Pancreas (tissue), 10 donors: Measurements from ENCODE around the gene TOX2. TPM values are rescaled to one million over a fixed set of nuclear protein-coding genes. Genes with fewer than 3 reads are reported as not detected.

ENCODE experiments used
- ATAC-seq, 4 donors: fragments of 200-7000 bp; cut with Tn5 transposase; one replicate each; pipeline versions ENCODE4 v1.8.0 to v1.9.1; 2020; ENCODE audit warnings: mild to moderate bottlenecking in 4 of 4, moderate library complexity in 4 of 4
- DNase-seq, 6 donors: peaks; one replicate each; pipeline ENCODE4 v3.0.0-alpha.2; 2020
- FAIRE-seq: peaks from 2 replicates; lab custom pipeline; 2012; peaks lifted over from hg19 to GRCh38; lab: Jason Lieb, UNC
- H3K27ac ChIP-seq, 4 donors: fragments of 200-600 bp; sonication (generic); 1 replicate in 3 of 4; 2 replicates in 1 of 4; pipeline versions ENCODE4 v1.5.0 to v1.8.0; 2020
- H3K27me3 ChIP-seq, 4 donors: fragments of 200-600 bp; one replicate each; pipeline ENCODE4 v1.8.0; 2021
- H3K36me3 ChIP-seq, 3 donors: fragments of 200-600 bp; sonication (generic) in 1 of 3; one replicate each; pipeline versions ENCODE4 v1.5.0 to v1.8.0; 2020 to 2021
- H3K4me1 ChIP-seq, 3 donors: fragments of 200-600 bp; one replicate each; pipeline ENCODE4 v1.8.0; 2021
- H3K4me3 ChIP-seq, 4 donors: fragments of 200-600 bp; sonication (generic) in 2 of 4; one replicate each; pipeline versions ENCODE4 v1.5.0 to v1.8.0; 2020 to 2021
- H3K9me3 ChIP-seq, 4 donors: fragments of 200-600 bp; one replicate each; pipeline ENCODE4 v1.8.0; 2021
- WGBS, 2 donors: extraction: QIAGEN DNeasy Blood & Tissue Kit; methylation state at CpG; one replicate each; pipeline ENCODE4 v1.1.7; 2013; 5-methylcytosine and 5-hydroxymethylcytosine counted together
- intact Hi-C, 3 donors: fragments of 100-400 bp; cut with DNase I; formaldehyde crosslinking; loops; one replicate each; pipeline versions ENCODE4 v1.11.1 to v1.14.2; 2022
- polyA plus RNA-seq, 2 donors: library from polyadenylated mRNA; stranded (reverse); fragments of 200-250 nt; gene quantifications; one replicate each; pipeline ENCODE4 v1.2.3, GENCODE V29; 2013
- total RNA-seq, 6 donors: library from RNA; stranded (reverse); fragmentation: NEBNext Ultra II Directional in 4 of 6; extraction: Animal tissue kit (Norgen Biotek cat#: 25700) in 4 of 6; gene quantifications; one replicate each; pipeline versions ENCODE4 v1.2.1 to v1.2.4, GENCODE V29; 2021 to 2023
- TF ChIP-seq, protein P1 (sequence below), 4 donors: fragments of 200-600 bp; sonication (generic) in 3 of 4; IDR thresholded peaks; one replicate each; pipeline versions ENCODE4 v1.5.0 to v1.8.0; 2021; ENCODE audit warnings: antibody characterized with exemption in 4 of 4
- donor health status: healthy with polysubstance abuse.
- donor health status: DM: no; HTN: no; CAD: no; lungs with moderate emphysema.
- donor health status: DM: no; HTN: no; CAD: no.
- donor health status: control.
- donor health status: control.
- donor health status: Bipolar disorder and iron deficiency.
- donor health status: DM: yes; HTN: yes; CAD: no.
- donor health status: DM: no; HTN: no; CAD: no.
- donor health status: DM: no; HTN: no; CAD: no.
- donor health status: DM: yes; HTN: yes; CAD: no.

The TOX2 gene
- total and polyA plus RNA-seq, 8 donors = 0.24 to 2.3 (median 0.90) TPM

DNA sequence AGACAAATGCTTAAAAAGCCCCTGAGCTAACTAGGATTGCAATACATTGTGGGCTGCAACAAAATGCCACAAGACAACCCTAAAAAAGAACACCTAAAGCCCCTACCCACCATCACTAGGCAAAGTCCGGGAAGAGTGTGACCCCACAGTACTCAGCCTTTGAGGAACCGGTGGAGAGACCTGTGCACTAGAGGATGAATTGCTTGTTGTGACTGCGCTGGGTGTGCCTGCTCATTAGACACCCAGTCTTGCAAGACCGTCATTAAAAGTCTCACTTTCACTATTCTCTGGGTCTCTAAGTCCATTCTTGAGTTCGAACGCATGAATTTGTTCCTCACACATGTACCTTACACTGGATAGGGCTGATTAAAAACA lies 183.6 kb downstream of the TOX2 start:
- ATAC-seq = no peak
- H3K27ac ChIP-seq = no peak overlapping the region
- H3K4me3 ChIP-seq = no peak overlapping the region
- H3K27me3 ChIP-seq = peaks cover 0 to 21% (median 2%) of the 10 kb centered on the region in 4 donors
- no peaks in the 10 kb centered on the region for H3K4me1 ChIP-seq
- H3K36me3 ChIP-seq = no peaks in the 10 kb centered on the region
- TF ChIP-seq, protein P1, sequence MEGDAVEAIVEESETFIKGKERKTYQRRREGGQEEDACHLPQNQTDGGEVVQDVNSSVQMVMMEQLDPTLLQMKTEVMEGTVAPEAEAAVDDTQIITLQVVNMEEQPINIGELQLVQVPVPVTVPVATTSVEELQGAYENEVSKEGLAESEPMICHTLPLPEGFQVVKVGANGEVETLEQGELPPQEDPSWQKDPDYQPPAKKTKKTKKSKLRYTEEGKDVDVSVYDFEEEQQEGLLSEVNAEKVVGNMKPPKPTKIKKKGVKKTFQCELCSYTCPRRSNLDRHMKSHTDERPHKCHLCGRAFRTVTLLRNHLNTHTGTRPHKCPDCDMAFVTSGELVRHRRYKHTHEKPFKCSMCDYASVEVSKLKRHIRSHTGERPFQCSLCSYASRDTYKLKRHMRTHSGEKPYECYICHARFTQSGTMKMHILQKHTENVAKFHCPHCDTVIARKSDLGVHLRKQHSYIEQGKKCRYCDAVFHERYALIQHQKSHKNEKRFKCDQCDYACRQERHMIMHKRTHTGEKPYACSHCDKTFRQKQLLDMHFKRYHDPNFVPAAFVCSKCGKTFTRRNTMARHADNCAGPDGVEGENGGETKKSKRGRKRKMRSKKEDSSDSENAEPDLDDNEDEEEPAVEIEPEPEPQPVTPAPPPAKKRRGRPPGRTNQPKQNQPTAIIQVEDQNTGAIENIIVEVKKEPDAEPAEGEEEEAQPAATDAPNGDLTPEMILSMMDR (IDR thresholded peaks at IDR 0.05) = no peak
- no peak for DNase-seq
- WGBS, 2 donors = 78 to 84% methylated on average over 6 of the region's 6 CpGs
- H3K9me3 ChIP-seq = peaks cover 0 to 3% (median 0%) of the 10 kb centered on the region in 4 donors
- no peak for FAIRE-seq
- intact Hi-C loops = no loop called here

DNA sequence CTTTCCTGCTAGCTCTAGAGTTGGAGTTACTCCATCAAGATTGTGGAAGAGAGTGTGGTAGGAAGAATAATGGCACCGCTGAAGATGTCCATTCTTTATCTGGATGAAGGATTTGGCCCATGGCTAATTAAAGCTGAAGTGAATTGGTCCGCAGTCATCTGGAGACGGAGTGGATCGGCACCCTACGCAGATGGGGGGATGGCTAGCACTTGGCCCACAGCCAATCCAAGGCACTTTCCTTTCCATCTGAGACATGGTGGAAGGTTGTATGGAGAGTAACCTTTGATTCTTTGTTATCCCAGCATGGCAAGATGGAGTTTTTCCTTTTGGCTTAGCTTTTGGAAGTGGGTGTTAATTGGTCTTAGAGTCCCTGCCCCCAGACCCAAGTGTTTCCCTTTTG lies 184.0 kb downstream of the TOX2 start:
- FAIRE-seq = no peak

DNA sequence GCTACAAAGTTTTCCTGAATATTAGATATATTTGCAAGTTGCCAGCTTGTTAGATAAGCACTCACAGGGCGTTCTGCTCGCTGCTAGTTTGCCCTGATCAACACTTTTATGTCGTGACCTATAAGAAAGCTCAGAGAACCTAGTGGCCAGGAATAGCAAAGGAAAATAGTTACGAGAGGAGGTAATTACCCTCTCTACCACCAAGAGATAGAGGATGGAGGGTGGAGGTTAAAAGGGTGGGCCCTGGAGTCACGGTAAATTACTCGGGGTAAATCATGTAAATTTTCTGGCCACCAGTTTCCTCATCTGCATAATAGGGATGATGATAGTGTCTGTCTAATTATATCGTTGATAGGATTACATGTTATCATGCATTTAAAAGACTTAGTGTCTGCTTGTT lies 185.2 kb downstream of the TOX2 start:
- FAIRE-seq (no peak), DNase-seq (no peak), ATAC-seq (no peak)
- Histone ChIP-seq H3K4me3 (no peak overlapping the region), H3K27ac (no peak overlapping the region), H3K27me3 (peaks cover 0 to 12% (median 0%) of the 10 kb centered on the region in 4 donors), H3K9me3 (peaks cover 0 to 3% (median 0%) of the 10 kb centered on the region in 4 donors), H3K36me3 (no peaks in the 10 kb centered on the region), H3K4me1 (no peaks in the 10 kb centered on the region)
- TF ChIP-seq, protein P1 (IDR thresholded peaks at IDR 0.05) = no peak
- intact Hi-C loops = no loop called here
- WGBS, 2 donors = 37 to 53% methylated on average over 7 of the region's 7 CpGs

More for the DNA sequence above, 184.0 kb downstream of the TOX2 start:
- 92 to 97% methylated on average over 5 of the region's 5 CpGs for WGBS, 2 donors
- Histone ChIP-seq H3K4me1 (no peaks in the 10 kb centered on the region), H3K27ac (no peak overlapping the region), H3K9me3 (peaks cover 0 to 3% (median 0%) of the 10 kb centered on the region in 4 donors), H3K36me3 (no peaks in the 10 kb centered on the region), H3K27me3 (peaks cover 0 to 17% (median 2%) of the 10 kb centered on the region in 4 donors), H3K4me3 (no peak overlapping the region)
- intact Hi-C loops = no loop called here
- ATAC-seq (no peak), DNase-seq (no peak)
- TF ChIP-seq, protein P1 (IDR thresholded peaks at IDR 0.05) = no peak

DNA sequence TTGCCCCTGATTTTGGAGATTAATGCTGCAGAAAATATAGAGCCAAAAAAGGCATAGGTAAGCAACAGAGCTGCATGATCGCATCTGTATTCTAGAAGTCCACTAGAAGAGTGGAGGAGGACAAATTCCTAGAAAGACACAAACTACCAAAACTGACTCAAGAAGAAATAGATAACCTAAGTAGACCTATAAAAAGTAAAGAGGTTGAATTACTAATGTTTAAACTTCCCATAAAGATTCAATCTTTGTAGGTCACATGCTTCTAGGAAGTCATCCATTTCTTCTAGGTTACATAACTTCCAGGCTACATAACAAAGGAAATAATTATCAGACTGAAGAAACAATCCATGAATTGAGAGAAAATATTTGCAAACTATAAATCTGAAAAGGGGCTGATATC lies 187.9 kb downstream of the TOX2 start:
- intact Hi-C loops = no loop called here
- Histone ChIP-seq H3K4me1 (no peaks in the 10 kb centered on the region), H3K4me3 (no peak overlapping the region), H3K27me3 (peaks cover 0 to 6% (median 0%) of the 10 kb centered on the region in 4 donors), H3K36me3 (no peaks in the 10 kb centered on the region), H3K27ac (no peak overlapping the region), H3K9me3 (peaks cover 0 to 3% (median 0%) of the 10 kb centered on the region in 4 donors)
- FAIRE-seq = no peak
- DNase-seq = no peak
- ATAC-seq = no peak
- TF ChIP-seq, protein P1 (IDR thresholded peaks at IDR 0.05) = no peak
- WGBS, 2 donors = 89 to 93% methylated on average over 1 of the region's 1 CpG

DNA sequence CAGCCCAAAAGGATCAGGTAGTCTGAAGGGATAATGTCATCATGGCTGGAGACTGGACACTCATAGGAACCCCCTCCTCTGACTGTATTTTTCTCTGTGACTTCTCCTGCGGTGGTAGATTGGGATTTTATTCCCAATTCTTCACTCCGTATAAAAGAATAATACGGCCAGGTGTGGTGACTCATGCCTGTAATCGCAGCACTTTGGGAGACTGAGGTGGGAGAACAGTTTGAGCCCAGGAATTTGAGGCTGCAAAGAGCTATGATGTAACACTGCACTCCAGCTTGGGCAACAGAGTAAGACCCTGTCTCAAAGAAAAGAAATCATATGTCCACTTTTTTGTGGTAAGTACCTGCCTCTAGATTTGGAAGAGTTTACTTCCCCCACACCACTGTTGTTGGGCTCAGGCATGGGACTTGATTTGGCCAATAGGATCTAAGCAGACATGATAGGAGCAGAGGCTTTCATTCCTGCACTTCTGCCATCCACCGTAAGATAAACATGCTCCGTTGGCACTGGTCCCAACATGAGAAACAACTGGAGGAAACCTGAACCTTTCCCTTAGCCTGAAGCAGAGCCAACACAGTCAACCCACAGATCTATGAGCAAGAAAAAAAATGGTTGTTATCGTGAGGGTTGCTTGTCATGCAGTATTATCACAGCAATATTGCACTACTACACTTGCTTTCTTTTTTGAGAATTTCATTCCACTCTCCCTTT lies 190.3 kb downstream of the TOX2 start:
- H3K27me3 ChIP-seq = no peaks in the 10 kb centered on the region
- ATAC-seq = no peak
- no peak for DNase-seq
- no peak for FAIRE-seq
- H3K9me3 ChIP-seq = peaks cover 0 to 3% (median 0%) of the 10 kb centered on the region in 4 donors
- 35 to 46% methylated on average over 7 of the region's 7 CpGs for WGBS, 2 donors
- H3K4me1 ChIP-seq = no peaks in the 10 kb centered on the region
- no peak overlapping the region for H3K27ac ChIP-seq
- no peaks in the 10 kb centered on the region for H3K36me3 ChIP-seq
- TF ChIP-seq, protein P1 (IDR thresholded peaks at IDR 0.05) = no peak
- intact Hi-C loops = no loop called here
- H3K4me3 ChIP-seq = no peak overlapping the region
